H1 (cell line): ENCODE data around the gene LRP1. TPM values are rescaled to one million over a fixed set of nuclear protein-coding genes. Genes with fewer than 3 reads are reported as not detected.

ENCODE experiments used
- CTCF ChIA-PET: fragments of 300-600 bp; sonication (Branson Sonifier 250); formaldehyde crosslinking; loops from one replicate; lab custom pipeline; 2021; ENCODE audit not compliant: partially characterized antibody; lab: Charles Lee
- POLR2A ChIA-PET: fragments of 300-600 bp; sonication (Branson Sonifier 250); formaldehyde crosslinking; loops from one replicate; lab custom pipeline; 2021; ENCODE audit warnings: inconsistent platforms; ENCODE audit not compliant: partially characterized antibody; lab: Charles Lee
- DNase-seq, 2 experiments: peaks; one replicate each; pipeline versions ENCODE4 v3.0.0 to v3.0.0-alpha.2; 2010 to 2022; ENCODE audit warnings: low spot score in 2 of 2, low read depth in 1 of 2, mixed read lengths in 1 of 2
- FAIRE-seq: peaks from 2 replicates; lab custom pipeline; 2011; peaks lifted over from hg19 to GRCh38; lab: Jason Lieb, UNC
- H2AFZ ChIP-seq: 2 replicates; pipeline ENCODE4 v1.8.1; 2012; ENCODE audit warnings: low read length, inconsistent platforms
- H2AK5ac ChIP-seq: 2 replicates; pipeline ENCODE4 v1.6.1; 2013; ENCODE audit warnings: low read depth, low read length
- H2BK120ac ChIP-seq: replicated peaks from 2 replicates; pipeline ENCODE3; 2013; ENCODE audit warnings: low read depth, low read length, inconsistent platforms
- H2BK12ac ChIP-seq: 2 replicates; pipeline ENCODE4 v1.6.1; 2013; ENCODE audit warnings: low read depth, low read length
- H2BK15ac ChIP-seq: 2 replicates; pipeline ENCODE4 v1.6.1; 2013; ENCODE audit warnings: low read length
- H2BK20ac ChIP-seq: 2 replicates; pipeline ENCODE4 v1.6.1; 2013; ENCODE audit warnings: low read length
- H2BK5ac ChIP-seq: 2 replicates; pipeline ENCODE4 v1.6.1; 2013; ENCODE audit warnings: low read depth, low read length
- H3K14ac ChIP-seq: 2 replicates; pipeline ENCODE4 v1.6.1; 2013; ENCODE audit warnings: inconsistent platforms; ENCODE audit not compliant: insufficient read length
- H3K18ac ChIP-seq: 2 replicates; pipeline ENCODE4 v1.6.1; 2013; ENCODE audit warnings: low read length; ENCODE audit errors: extremely low read depth
- H3K23ac ChIP-seq: 2 replicates; pipeline ENCODE4 v1.6.1; 2013; ENCODE audit warnings: inconsistent platforms; ENCODE audit not compliant: insufficient read length
- H3K23me2 ChIP-seq: 2 replicates; pipeline ENCODE4 v1.6.1; 2013; ENCODE audit warnings: low read depth, low read length
- H3K27ac ChIP-seq: 2 replicates; pipeline ENCODE4 v1.6.1; 2011; ENCODE audit warnings: low read depth, low read length, inconsistent platforms
- H3K27me3 ChIP-seq, 4 experiments: replicated peaks in 1 of 4; 1 replicate in 1 of 4; 2 replicates in 3 of 4; pipeline versions ENCODE4 v1.6.1 to v1.8.1; 2011 to 2013; ENCODE audit warnings: low read length in 3 of 4, mild to moderate bottlenecking in 3 of 4, inconsistent platforms in 2 of 4, mixed read lengths in 2 of 4, moderate library complexity in 1 of 4; ENCODE audit not compliant: control insufficient read depth in 3 of 4, insufficient read depth in 3 of 4; ENCODE audit errors: extremely low read depth in 1 of 4
- H3K36me3 ChIP-seq, 4 experiments: 2 replicates each; pipeline versions ENCODE4 v1.6.1 to v1.8.1; 2011 to 2013; ENCODE audit warnings: mild to moderate bottlenecking in 4 of 4, low read length in 3 of 4, moderate library complexity in 2 of 4, control low read depth in 1 of 4, inconsistent platforms in 1 of 4; ENCODE audit not compliant: insufficient read depth in 4 of 4, control insufficient read depth in 2 of 4
- H3K4ac ChIP-seq: replicated peaks from 2 replicates; pipeline ENCODE3; 2013; ENCODE audit warnings: low read length, low read depth, mixed read lengths, inconsistent platforms; ENCODE audit not compliant: insufficient read length
- H3K4me1 ChIP-seq, 4 experiments: replicated peaks in 1 of 4; 1 replicate in 1 of 4; 2 replicates in 3 of 4; pipeline versions ENCODE4 v1.6.1 to v1.8.1; 2011 to 2013; ENCODE audit warnings: low read length in 3 of 4, inconsistent platforms in 2 of 4, mixed read lengths in 1 of 4; ENCODE audit not compliant: insufficient read depth in 4 of 4, control insufficient read depth in 3 of 4
- H3K4me2 ChIP-seq, 2 experiments: 2 replicates each; pipeline versions ENCODE4 v1.6.1 to v1.8.1; 2011 to 2013; ENCODE audit warnings: low read depth in 2 of 2, low read length in 2 of 2, control low read depth in 1 of 2, inconsistent platforms in 1 of 2, mild to moderate bottlenecking in 1 of 2; ENCODE audit not compliant: insufficient read depth in 1 of 2
- H3K4me3 ChIP-seq, 4 experiments: fragments of 200-600, 300-600 bp in 1 of 4; sonication (generic), shearing (Covaris generic), sonication (Bioruptor Twin) in 1 of 4; 2 replicates each; pipeline versions ENCODE4 v1.5.1 to v1.8.1; 2011 to 2016; ENCODE audit warnings: low read length in 4 of 4, low read depth in 3 of 4, control low read depth in 2 of 4, inconsistent platforms in 2 of 4, mild to moderate bottlenecking in 2 of 4, mixed read lengths in 1 of 4, moderate library complexity in 1 of 4; ENCODE audit not compliant: insufficient read depth in 2 of 4; ENCODE audit errors: extremely low read depth in 1 of 4
- H3K56ac ChIP-seq: replicated peaks from 2 replicates; pipeline ENCODE3; 2013; ENCODE audit warnings: low read depth, mild to moderate bottlenecking, mixed read lengths, low read length, inconsistent platforms; ENCODE audit not compliant: insufficient read length
- H3K79me1 ChIP-seq: 2 replicates; pipeline ENCODE4 v1.6.1; 2013; ENCODE audit warnings: low read depth, low read length, control low read depth
- H3K79me2 ChIP-seq, 2 experiments: 2 replicates each; pipeline versions ENCODE4 v1.6.1 to v1.8.1; 2012 to 2013; ENCODE audit warnings: low read length in 2 of 2, mild to moderate bottlenecking in 2 of 2, inconsistent platforms in 1 of 2; ENCODE audit not compliant: insufficient read depth in 2 of 2, control insufficient read depth in 1 of 2
- H3K9ac ChIP-seq, 4 experiments: replicated peaks in 1 of 4; 1 replicate in 1 of 4; 2 replicates in 3 of 4; pipeline versions ENCODE4 v1.6.1 to v1.8.1; 2011 to 2013; ENCODE audit warnings: low read depth in 3 of 4, low read length in 3 of 4, control low read depth in 2 of 4, mild to moderate bottlenecking in 2 of 4, moderate library complexity in 2 of 4, inconsistent platforms in 1 of 4; ENCODE audit errors: extremely low read depth in 1 of 4
- H3K9me3 ChIP-seq, 2 experiments: 2 replicates each; pipeline versions ENCODE4 v1.6.1 to v1.8.1; 2012 to 2013; ENCODE audit warnings: mild to moderate bottlenecking in 2 of 2, moderate library complexity in 2 of 2, control low read depth in 1 of 2, inconsistent platforms in 1 of 2, low read depth in 1 of 2, low read length in 1 of 2, mixed read lengths in 1 of 2; ENCODE audit not compliant: insufficient read depth in 2 of 2
- H4K20me1 ChIP-seq, 2 experiments: replicated peaks in 1 of 2; 2 replicates each; pipeline versions ENCODE3 to v1.8.1; 2011 to 2013; ENCODE audit warnings: inconsistent platforms in 2 of 2, low read length in 2 of 2, mild to moderate bottlenecking in 1 of 2; ENCODE audit not compliant: insufficient read depth in 2 of 2, control insufficient read depth in 1 of 2
- H4K5ac ChIP-seq: 2 replicates; pipeline ENCODE4 v1.6.1; 2013; ENCODE audit warnings: low read length, low read depth, mixed read lengths, inconsistent platforms; ENCODE audit not compliant: insufficient read length
- H4K8ac ChIP-seq: 2 replicates; pipeline ENCODE4 v1.8.0; 2013; ENCODE audit warnings: mild to moderate bottlenecking, moderate library complexity, low read length, inconsistent platforms; ENCODE audit not compliant: insufficient read depth; ENCODE audit errors: extremely low read depth
- H4K91ac ChIP-seq: replicated peaks from 2 replicates; pipeline ENCODE3; 2013; ENCODE audit warnings: low read length, mixed read lengths, inconsistent platforms; ENCODE audit not compliant: insufficient read length
- NRF1 ChIP-seq: IDR thresholded peaks from 2 replicates; pipeline ENCODE4 v1.6.1; 2011; ENCODE audit warnings: mild to moderate bottlenecking, low read depth, low read length, improper control_type of control experiment
- WGBS, 2 experiments: shearing (Covaris generic) in 1 of 2; methylation state at CpG; one replicate each; pipeline versions ENCODE4 v1.1.6 to v1.1.7; 2013 to 2015; ENCODE audit warnings: low lambda C conversion rate in 2 of 2, mixed read lengths in 2 of 2, inconsistent platforms in 1 of 2, low coverage in 1 of 2, missing lambda C conversion rate in 1 of 2; ENCODE audit not compliant: insufficient replicate concordance in 2 of 2, insufficient coverage in 1 of 2, insufficient read length in 1 of 2; ENCODE audit errors: extremely low coverage in 1 of 2, missing lambda C conversion rate in 1 of 2; 5-methylcytosine and 5-hydroxymethylcytosine counted together
- polyA plus RNA-seq, 7 experiments: library from polyadenylated mRNA; depleted of rRNA in 3 of 7; stranded (reverse) in 5 of 7; unstranded in 2 of 7; fragments of >200 nt in 5 of 7; fragments of 200-250 nt in 2 of 7; gene quantifications; 1 replicate in 5 of 7; 2 replicates in 1 of 7; 4 replicates in 1 of 7; pipeline versions ENCODE4 v1.2.1 to v1.2.3, GENCODE V29; 2011 to 2013; ENCODE audit warnings: missing spikeins in 2 of 7, mixed read lengths in 2 of 7
- total RNA-seq: library from RNA; stranded (reverse); fragmentation: NEBNext Ultra II Directional; extraction: Animal tissue kit (Norgen Biotek cat#: 25700); gene quantifications from 2 replicates; pipeline ENCODE4 v1.2.1, GENCODE V29; 2021

The LRP1 gene
- total and polyA plus RNA-seq, 2 of the 8 experiments (the other 6 are each of a cell fraction or from before 2014, with no cell fraction given), result 35.3 to 92.5 TPM

- H2BK12ac ChIP-seq, result no peak overlapping the region
- peaks cover 7% of the 10 kb centered on the region; the same call in 1 of the 2 replicates for H3K23me2 ChIP-seq
- ChIA-PET POLR2A (interaction anchor here (0.7 to 6.4 kb wide), 5 partner anchors 9 to 101 kb away, joined by 3 to 53 read pairs (median 6); partner anchors contain the start of gene SHMT2), CTCF (interaction anchor here (0.7 to 20.9 kb wide), 8 partner anchors 18 to 126 kb away, joined by 3 to 389 read pairs (median 3); partner anchors contain the start of gene SHMT2)
- H3K9me3 ChIP-seq, result no peaks in the 10 kb centered on the region
- H3K27me3 ChIP-seq, result no peaks in the 10 kb centered on the region
- no peak overlapping the region for H3K4me2 ChIP-seq
- H3K14ac ChIP-seq, result no peak overlapping the region
- H2BK15ac ChIP-seq, result no peak overlapping the region
- H3K23ac ChIP-seq, result no peak overlapping the region
- no peak overlapping the region for H3K4me3 ChIP-seq
- H3K4me1 ChIP-seq, result no peaks in the 10 kb centered on the region; a peak in 1 of 7 replicates
- H3K79me1 ChIP-seq, result no peaks in the 10 kb centered on the region; the same call in 1 of the 2 replicates
- 93% methylated on average over 19 of the region's 19 CpGs; no CpG with 5 or more reads in 1 of the 2 experiments for WGBS, 2 experiments
- no peak overlapping the region for H3K9ac ChIP-seq
- DNase-seq (no peak), FAIRE-seq (no peak)
- no peak overlapping the region for H2AFZ ChIP-seq
- TF ChIP-seq NRF1, result no peak
- H2AK5ac ChIP-seq, result no peak overlapping the region
- no peak overlapping the region for H3K56ac ChIP-seq
- H4K5ac ChIP-seq, result no peak overlapping the region
- H3K79me2 ChIP-seq, result no peaks in the 10 kb centered on the region
- H3K36me3 ChIP-seq, result peaks cover 74 to 98% (median 95%) of the 10 kb centered on the region in 4 experiments
- H2BK20ac ChIP-seq, result no peak overlapping the region
- H4K91ac ChIP-seq, result no peak overlapping the region
- no peak overlapping the region for H3K4ac ChIP-seq
- H2BK5ac ChIP-seq, result peak overlapping the region; percentile 10; the same call in 1 of the 2 replicates
- no peak overlapping the region for H3K18ac ChIP-seq
- no peak overlapping the region for H2BK120ac ChIP-seq
- no peak overlapping the region for H4K8ac ChIP-seq
- H4K20me1 ChIP-seq, result peaks cover 6 to 31% of the 10 kb centered on the region in 2 experiments
- H3K27ac ChIP-seq, result no peak overlapping the region
Observed at GRCh38 chr12:57195186-57195585, 66.9 kb downstream of the LRP1 start.
